ENCODE results near the gene KLHL3.
A peak's percentile ranks its signal among the peaks of the same experiment; 100 is the strongest.

DNA sequence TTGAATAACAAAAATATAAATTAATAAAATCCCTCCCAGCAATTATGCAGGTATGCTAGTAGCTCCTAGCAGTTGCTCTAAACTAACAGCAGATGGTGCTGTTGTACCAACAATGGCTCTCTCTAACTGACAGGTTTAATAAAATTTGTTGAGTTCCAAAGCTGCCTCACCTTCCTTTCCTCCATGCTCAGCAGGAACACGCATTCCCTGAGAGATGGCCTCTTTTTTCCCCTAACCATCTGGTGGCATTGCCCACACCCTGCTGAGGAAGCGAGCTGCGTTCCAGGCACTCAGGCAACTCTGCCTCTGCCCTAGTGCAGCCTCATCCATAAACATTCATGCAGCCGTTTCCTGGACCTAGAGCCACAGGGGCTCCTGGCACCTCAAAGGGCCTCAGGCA lies 106.2 kb downstream of the KLHL3 start:
- TF ChIP-seq, protein P1, sequence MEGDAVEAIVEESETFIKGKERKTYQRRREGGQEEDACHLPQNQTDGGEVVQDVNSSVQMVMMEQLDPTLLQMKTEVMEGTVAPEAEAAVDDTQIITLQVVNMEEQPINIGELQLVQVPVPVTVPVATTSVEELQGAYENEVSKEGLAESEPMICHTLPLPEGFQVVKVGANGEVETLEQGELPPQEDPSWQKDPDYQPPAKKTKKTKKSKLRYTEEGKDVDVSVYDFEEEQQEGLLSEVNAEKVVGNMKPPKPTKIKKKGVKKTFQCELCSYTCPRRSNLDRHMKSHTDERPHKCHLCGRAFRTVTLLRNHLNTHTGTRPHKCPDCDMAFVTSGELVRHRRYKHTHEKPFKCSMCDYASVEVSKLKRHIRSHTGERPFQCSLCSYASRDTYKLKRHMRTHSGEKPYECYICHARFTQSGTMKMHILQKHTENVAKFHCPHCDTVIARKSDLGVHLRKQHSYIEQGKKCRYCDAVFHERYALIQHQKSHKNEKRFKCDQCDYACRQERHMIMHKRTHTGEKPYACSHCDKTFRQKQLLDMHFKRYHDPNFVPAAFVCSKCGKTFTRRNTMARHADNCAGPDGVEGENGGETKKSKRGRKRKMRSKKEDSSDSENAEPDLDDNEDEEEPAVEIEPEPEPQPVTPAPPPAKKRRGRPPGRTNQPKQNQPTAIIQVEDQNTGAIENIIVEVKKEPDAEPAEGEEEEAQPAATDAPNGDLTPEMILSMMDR (conservative IDR thresholded peaks at IDR 0.05): peak; percentile 94
- no peak for TF ChIP-seq EZH2 (IDR thresholded peaks at IDR 0.05; ENCODE audit: low read depth)

Measured in PC-9 (cell line).